Stimulated activated CD4-positive, alpha-beta T cell treated with anti-CD3 and anti-CD28 coated beads, Interleukin-15, amount 100 ng/mL, for 24 hours (primary cell): ENCODE data around the gene ZNF212.

Source experiments
- DNase-seq: peaks from one replicate; pipeline ENCODE4 v3.0.0-alpha.2; 2020

The ZNF212 gene

DNA sequence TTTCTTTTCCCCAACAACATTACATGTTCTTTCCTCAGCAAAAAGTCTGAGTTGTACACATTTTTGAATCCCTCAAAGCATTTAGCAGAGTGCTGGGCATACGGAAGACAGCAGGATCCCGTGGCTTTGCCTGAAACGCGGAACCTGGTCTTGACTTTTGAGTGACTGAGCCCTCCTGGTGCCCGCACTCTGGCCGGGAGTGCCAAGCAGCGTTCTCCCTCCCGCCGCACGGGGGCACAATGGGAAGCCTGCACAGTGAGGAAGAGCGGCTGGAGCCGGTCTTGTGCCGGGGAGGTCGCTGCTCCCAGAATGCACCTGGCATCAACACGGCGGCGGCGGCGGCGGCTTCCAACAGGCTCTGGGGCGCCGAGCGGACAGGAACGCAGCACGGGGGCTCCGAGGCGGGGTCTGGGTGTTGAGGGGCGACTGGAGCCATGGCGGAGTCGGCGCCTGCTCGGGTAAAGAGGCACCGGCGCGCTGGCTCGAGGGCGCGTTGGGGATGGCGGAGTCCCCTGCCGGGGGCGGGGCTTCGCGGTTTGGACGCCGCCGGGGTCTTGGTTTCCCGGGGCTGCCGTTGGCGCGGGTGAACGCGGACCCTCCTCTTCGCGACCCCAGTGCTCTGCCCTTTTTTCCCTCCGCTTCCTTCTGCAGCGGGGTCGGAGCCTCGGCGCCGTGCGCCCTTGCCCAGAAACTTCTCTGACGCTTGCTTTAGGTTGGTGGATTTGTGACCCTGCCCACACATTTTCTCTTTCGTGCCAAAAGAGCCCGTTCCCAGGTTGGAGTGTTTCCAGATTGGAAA, at the start of gene ZNF212:
TSS of gene ZNF212 (plus strand) at position 307 of the 799 bp plus-strand sequence. CDS start at position 435, 128 bp downstream.
- peak; percentile 93 for DNase-seq

DNA sequence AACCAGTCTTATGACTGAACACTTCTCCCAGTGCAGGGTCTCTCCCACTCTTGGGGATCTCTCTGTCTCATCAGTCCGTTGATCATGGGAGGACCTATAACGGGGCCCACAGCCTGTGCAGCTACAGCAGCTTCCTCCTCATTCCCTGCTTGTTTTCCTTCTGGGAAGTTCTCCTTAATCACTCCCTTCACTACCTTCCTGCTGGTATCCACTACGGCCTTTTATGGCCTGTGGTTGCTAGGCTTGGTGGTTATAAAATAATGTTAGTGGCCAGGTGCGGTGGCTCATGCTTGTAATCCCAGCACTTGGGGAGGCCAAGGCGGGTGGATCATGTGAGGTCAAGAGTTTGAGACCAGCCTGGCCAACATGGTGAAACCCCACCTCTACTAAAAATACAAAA, 47.6 kb upstream of the ZNF212 start:
- no peak for DNase-seq

GRCh38 chr7:149194799-149195179, 44.7 kb upstream of the ZNF212 start:
- DNase-seq: no peak

DNA sequence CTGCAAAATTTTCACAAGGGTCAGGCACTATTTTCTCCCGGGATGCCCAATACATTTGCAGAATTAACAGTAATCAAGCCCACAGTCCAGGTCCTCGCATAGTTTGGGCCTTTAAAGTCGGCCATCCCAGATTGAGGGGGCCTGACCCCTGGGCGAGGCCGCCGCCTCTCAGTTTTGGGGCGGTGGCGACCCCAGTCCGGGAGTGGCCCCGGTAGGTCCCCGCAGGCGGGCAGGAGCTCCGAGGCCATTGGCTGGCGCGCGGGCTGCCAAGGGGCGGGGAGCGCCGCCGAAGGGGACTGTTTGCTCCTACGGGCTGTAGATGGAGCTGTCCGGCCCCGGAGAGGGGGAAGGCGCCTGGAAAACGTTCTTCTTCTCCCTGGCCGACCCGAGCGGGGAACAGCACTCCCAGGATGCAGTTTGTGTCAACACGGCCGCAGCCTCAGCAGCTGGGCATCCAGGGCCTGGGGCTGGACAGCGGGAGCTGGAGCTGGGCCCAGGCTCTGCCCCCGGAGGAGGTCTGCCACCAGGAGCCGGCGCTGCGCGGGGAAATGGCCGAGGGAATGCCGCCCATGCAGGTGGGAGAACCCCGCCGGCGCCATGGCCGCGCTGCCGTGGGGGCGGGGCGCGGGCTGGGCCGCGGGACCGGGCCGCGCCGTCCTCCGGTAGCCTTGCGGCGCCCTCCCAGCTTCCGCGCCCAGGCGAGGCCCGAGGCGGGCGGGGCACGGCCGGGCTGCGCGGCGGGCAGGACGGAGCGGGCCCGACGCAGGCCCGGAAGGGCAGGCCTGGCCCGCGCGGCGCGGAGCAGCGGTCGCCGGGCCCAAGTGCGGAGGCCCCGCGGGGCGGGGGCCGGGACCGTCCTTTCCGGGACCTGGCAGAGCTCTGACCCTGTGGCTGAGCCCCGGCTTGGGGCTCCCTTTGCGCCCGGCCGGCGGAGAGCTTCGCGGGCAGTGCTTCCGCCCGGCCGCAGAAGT, 44.0 kb upstream of the ZNF212 start, which contains the start of gene ZNF282:
TSS of gene ZNF282 (plus strand) at position 367 of the 971 bp plus-strand sequence. CDS start at position 411, 44 bp downstream.
- DNase-seq: peak; percentile 90

- DNase-seq: peak; percentile 31
Observed at GRCh38 chr7:149196151-149196704, 43.2 kb upstream of the ZNF212 start.

DNA sequence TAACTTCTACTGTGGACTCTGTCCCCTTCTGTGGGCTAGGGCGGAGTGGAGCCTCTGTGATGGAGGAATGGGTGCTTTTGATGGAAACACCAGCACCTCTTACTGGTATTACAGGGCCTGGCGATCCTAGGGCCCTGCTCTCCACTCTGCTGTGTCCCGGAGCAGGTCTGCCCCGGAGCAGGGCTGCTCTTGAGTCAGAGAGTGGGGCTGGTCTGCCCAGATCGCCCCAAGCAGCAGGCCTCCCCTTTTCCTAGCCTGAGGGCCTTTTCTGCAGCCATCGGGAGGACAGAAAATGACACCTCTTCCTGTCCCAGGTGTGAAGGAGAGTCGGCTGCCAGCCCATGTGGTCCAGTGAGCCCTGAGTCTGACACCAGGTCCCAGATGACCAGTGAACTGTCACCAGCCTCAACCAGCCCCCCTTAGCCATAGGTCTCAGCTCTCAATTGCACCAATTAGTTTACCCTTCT, 42.7 kb upstream of the ZNF212 start:
- DNase-seq: peak; percentile 26

GRCh38 chr7:149197675-149198074, 41.8 kb upstream of the ZNF212 start:
- no peak for DNase-seq

DNA sequence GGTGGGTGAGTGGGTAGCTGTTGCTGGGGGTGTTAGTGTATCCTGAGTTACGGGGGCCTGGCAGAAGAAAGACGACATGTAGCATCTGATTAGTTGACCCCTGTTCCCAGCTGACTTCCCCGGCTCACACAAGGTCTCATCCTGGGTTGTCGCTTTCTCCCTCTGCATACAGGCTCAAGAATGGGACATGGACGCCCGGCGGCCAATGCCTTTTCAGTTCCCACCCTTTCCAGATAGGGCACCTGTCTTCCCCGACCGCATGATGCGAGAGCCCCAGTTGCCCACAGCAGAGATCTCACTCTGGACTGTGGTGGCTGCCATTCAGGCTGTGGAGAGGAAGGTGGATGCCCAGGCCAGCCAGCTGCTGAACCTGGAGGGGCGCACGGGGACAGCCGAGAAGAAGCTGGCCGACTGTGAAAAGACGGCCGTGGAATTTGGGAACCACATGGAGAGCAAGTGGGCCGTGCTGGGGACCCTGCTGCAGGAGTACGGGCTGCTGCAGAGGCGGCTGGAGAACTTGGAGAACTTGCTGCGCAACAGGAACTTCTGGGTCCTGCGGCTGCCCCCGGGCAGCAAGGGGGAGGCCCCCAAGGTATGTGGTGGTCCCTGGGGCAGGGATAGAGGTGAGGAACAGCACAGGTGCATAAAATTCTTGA, 41.2 kb upstream of the ZNF212 start:
- no peak for DNase-seq

GRCh38 chr7:149199234-149199995, 40.0 kb upstream of the ZNF212 start:
- DNase-seq: no peak

DNA sequence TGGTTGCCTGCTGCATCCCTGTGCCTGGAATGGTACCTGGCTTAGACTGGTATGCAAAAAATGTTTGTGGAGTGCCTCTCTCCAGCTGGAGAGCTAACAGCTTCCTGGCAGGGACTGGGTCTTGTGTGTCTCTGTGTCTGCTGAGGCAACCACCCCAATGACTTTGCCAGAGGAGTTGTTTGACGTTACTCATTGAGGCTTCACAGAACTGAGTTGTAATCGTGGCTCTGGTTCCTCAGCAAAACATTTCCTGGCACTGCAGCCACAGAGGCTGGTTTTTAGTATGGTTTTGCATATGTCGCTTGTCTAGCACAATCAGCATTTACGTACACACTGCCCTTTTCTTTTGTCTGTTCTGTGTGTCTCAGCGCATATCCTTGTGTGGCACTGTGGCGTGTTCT, 36.6 kb upstream of the ZNF212 start:
- DNase-seq: peak; percentile 29

- DNase-seq: no peak
Observed at GRCh38 chr7:149205690-149206381, 33.6 kb upstream of the ZNF212 start.

DNA sequence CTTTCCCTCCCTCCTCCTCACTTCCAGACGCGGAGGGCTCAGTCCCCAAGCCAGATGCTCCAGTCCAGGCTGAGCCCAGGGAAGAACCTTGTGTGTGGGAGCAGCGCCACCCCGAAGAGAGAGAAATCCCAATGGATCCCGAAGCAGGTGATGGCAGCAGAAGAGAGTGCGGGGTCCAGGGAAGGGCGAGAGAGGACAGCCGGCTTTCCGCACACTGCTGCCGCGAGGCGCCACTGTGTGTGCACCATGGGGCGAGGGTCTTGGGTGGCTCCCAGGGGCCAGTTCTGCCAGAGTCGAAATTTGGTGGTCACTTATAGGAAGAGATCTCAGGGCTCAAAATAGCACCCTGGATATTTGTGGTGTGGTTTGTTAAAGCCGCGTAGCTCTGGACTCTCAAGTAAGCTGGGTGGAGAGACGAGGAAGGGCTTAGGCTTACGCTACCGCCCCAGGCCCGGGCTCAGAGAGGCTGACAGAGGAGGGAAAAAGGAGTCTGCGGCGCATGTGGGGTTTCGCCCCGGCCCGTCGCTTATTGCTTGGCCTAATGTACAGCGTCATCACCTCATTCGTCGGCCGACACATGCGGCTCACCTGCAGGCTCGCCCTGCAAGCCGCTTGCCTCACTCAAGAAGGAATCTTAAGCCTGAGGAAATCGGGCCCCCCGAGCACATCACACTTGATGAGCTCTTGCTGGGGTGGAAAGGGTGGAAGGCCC, 32.0 kb upstream of the ZNF212 start:
- no peak for DNase-seq

GRCh38 chr7:149209518-149210269, 29.8 kb upstream of the ZNF212 start:
- DNase-seq: peak; percentile 90

DNA sequence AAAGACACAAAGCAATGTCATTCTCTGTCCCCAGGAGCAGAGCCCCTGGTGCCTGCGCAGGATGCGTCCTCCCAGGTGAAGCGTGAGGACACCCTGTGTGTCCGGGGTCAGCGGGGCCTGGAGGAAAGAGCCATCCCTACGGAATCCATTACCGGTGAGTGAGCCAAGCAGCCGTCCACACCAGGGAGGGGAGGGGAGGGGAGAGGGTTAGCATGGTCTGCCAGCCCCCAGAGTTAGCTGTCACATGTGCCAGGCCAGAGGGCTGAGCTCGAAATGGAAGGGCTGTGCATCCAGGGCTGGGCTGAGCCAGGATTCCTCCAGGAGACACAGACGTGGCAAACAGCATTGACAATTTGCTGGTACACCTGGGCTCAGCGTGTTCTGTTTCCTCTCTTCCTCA, 28.9 kb upstream of the ZNF212 start:
- no peak for DNase-seq

DNA sequence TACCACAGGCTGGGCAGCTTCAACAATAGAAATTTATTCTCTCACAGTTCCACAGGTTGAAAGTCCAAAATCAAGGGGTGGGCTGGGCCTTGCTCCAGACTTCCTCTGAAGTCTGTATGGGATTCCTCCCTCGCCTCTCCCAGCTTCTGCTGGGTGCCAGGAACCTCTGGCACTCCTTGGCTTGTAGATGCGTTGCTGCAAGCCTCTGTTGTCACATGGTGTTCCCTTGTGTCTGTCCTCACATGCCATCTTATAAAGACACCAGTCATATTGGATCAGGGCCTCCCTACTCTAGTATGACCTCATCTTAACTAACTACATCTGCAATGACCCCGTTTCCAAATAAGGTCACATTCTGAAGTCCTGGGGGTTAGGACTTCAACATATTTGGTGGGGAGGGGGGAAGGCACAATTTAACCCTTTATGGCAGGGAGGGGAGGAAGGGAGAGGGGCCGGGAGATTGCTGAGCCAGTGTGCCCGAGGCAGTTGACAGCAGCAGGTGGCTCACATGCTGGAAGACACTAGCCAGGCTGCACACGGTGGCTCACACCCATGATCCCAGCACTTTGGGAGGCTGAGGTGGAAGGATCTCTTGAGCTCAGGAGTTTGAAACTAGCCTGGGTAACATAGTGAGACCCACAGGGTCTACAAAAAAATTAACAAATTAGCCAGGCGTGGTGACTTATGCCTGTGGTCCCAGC, 25.3 kb upstream of the ZNF212 start:
- no peak for DNase-seq

GRCh38 chr7:149216402-149216801, 23.0 kb upstream of the ZNF212 start:
- no peak for DNase-seq

GRCh38 chr7:149217570-149217969, 21.9 kb upstream of the ZNF212 start:
- no peak for DNase-seq

- DNase-seq: no peak
Observed at GRCh38 chr7:149218469-149219420, 20.7 kb upstream of the ZNF212 start.
